Measurements from ENCODE around the gene SCAANT1.
A peak's percentile ranks its signal among the peaks of the same experiment; 100 is the strongest.

SCAANT1 gene

GRCh38 chr3:63922491-63923199 is 10.5 kb upstream of the SCAANT1 start:
- H3K9me3 Mint-ChIP-seq = no peaks in the 10 kb centered on the region
- H3K36me3 Mint-ChIP-seq (ENCODE audit: low read depth) = peaks cover 62% of the 10 kb centered on the region
- no peaks in the 10 kb centered on the region for H3K27me3 Mint-ChIP-seq
- H3K4me3 Mint-ChIP-seq = peak overlapping the region; percentile 42
- H3K27ac Mint-ChIP-seq = peak overlapping the region; percentile 66
- peaks cover 91% of the 10 kb centered on the region for H3K4me1 Mint-ChIP-seq (ENCODE audit: low read depth)
- intact Hi-C loops (cut with micrococcal nuclease) = loop anchor here (1.0 to 5.0 kb wide), 4 partner anchors 10 to 100 kb away; partner anchors contain the start of genes PSMD6 and SCAANT1

GRCh38 chr3:63921741-63922482 is 9.7 kb upstream of the SCAANT1 start:
- H3K27me3 Mint-ChIP-seq = no peaks in the 10 kb centered on the region
- H3K4me1 Mint-ChIP-seq (ENCODE audit: low read depth) = peaks cover 88% of the 10 kb centered on the region
- no peaks in the 10 kb centered on the region for H3K9me3 Mint-ChIP-seq
- H3K27ac Mint-ChIP-seq = peak overlapping the region; percentile 66
- H3K36me3 Mint-ChIP-seq (ENCODE audit: low read depth) = peaks cover 64% of the 10 kb centered on the region
- intact Hi-C loops (cut with micrococcal nuclease) = loop anchor here (1.0 to 5.0 kb wide), 4 partner anchors 10 to 100 kb away; partner anchors contain the start of genes PSMD6 and SCAANT1
- peak overlapping the region; percentile 42 for H3K4me3 Mint-ChIP-seq

DNA sequence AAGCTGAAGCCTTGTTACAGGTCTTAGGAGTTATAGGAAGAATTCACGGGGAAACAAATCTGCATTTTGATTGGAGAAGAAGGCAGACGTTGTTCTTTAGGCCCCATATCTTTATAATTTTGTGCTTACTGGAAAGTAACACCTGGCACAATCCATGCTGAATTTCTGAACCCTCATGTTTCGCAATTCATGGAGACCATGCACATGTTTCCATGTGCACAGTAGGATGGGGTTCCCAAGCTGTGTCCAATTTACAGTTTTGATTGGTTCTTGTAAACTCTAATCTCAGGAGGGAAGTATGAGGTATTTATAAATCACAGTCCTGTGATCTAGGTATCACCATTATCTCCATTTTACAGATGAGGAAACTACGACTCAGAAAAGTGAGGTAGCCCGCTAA is 7.8 kb upstream of the SCAANT1 start:
- H3K36me3 Mint-ChIP-seq (ENCODE audit: low read depth) = peaks cover 65% of the 10 kb centered on the region
- H3K4me3 Mint-ChIP-seq = no peak overlapping the region
- no peaks in the 10 kb centered on the region for H3K9me3 Mint-ChIP-seq
- H3K27me3 Mint-ChIP-seq = no peaks in the 10 kb centered on the region
- H3K27ac Mint-ChIP-seq = peak overlapping the region; percentile 69
- peaks cover 74% of the 10 kb centered on the region for H3K4me1 Mint-ChIP-seq (ENCODE audit: low read depth)
- intact Hi-C loops (cut with micrococcal nuclease) = loop anchor here (5.0 kb wide), 3 partner anchors 42 to 102 kb away; partner anchors contain the start of gene PSMD6

DNA sequence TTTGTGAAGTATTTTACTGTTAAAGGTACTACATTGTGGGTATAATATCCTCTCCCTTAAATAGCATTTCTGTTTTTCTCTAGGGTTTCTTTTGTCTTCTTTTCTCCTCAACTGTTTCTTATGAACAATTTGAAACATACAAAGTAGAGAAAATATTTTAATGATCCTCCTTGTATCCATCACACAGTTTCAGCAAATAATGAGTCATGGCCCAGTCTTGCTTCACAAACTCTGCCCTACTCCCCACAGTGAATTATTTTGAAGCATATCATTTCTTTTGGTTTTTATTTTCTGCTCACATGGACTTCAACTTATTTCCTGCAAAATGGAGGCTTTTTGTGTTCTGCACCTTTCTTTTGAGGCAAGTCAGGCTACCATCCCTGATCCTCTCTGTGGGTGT is 6.1 kb upstream of the SCAANT1 start:
- peaks cover 63% of the 10 kb centered on the region for H3K36me3 Mint-ChIP-seq (ENCODE audit: low read depth)
- intact Hi-C loops (cut with micrococcal nuclease) = no loop called here
- no peaks in the 10 kb centered on the region for H3K27me3 Mint-ChIP-seq
- H3K4me3 Mint-ChIP-seq = no peak overlapping the region
- no peaks in the 10 kb centered on the region for H3K9me3 Mint-ChIP-seq
- no peak overlapping the region for H3K27ac Mint-ChIP-seq
- H3K4me1 Mint-ChIP-seq (ENCODE audit: low read depth) = peaks cover 71% of the 10 kb centered on the region

- H3K4me1 Mint-ChIP-seq (ENCODE audit: low read depth) = peaks cover 67% of the 10 kb centered on the region
- no peaks in the 10 kb centered on the region for H3K9me3 Mint-ChIP-seq
- intact Hi-C loops (cut with micrococcal nuclease) = no loop called here
- H3K27me3 Mint-ChIP-seq = no peaks in the 10 kb centered on the region
- peaks cover 59% of the 10 kb centered on the region for H3K36me3 Mint-ChIP-seq (ENCODE audit: low read depth)
- no peak overlapping the region for H3K27ac Mint-ChIP-seq
- H3K4me3 Mint-ChIP-seq = no peak overlapping the region
Observed at GRCh38 chr3:63914312-63914711, 2.1 kb upstream of the SCAANT1 start.

DNA sequence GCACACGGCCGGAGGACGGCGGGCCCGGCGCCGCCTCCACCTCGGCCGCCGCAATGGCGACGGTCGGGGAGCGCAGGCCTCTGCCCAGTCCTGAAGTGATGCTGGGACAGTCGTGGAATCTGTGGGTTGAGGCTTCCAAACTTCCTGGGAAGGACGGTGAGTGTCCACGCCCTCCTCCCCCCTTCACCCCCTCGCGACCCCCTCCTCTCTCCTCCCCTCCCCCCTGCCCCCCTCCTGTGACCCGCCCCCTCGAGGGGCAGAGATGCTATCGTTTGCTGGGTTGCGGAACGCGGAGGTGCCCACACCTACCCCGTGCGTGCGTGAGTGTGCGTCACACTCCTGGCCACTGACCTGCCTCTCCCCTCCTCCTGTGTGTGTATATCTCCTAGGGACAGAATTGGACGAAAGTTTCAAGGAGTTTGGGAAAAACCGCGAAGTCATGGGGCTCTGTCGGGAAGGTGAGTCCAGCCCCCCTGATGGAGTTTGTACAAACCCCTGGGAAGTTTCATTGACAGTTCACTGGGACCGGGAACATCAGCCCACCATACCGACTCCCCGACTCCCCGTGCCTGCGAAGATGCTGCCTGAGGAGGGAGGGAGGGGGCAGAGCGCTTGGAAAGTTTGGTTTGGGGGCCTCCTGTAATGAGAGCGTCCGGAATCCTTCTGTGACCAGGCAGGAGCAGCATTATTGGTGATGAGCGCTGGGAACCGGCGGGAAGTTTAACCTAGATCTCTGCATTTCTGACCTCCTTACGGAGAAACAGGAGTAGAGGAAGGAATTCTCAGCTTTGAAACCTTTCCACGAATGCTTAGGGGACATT is 795 bp upstream of the SCAANT1 start:
- peak overlapping the region; percentile 81 for H3K27ac Mint-ChIP-seq

DNA sequence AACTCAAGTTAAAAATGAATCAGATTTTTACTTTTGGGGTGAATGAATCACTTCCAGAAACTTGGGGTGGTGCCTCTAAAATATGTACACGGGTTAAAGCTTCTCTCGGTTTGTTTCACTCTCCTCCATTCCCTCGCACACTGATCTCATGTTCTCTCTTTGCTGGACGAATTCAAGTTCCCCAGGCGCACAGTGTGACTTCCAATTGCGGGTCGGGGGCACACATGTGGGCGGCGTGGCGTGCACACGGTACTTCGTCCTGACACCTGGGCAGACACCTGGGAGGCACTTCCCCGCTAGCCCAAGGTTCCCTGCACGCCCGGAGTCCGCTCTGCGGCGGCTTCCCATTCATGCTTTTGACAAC is 692 bp downstream of the SCAANT1 start:
- intact Hi-C loops (cut with micrococcal nuclease) = loop anchor here (2.0 kb wide), 1 partner anchor 15 kb away; no protein-coding TSS in a partner anchor
- H3K27me3 Mint-ChIP-seq = no peaks in the 10 kb centered on the region
- no peaks in the 10 kb centered on the region for H3K9me3 Mint-ChIP-seq
- H3K36me3 Mint-ChIP-seq (ENCODE audit: low read depth) = peaks cover 44% of the 10 kb centered on the region
- H3K4me1 Mint-ChIP-seq (ENCODE audit: low read depth) = peaks cover 53% of the 10 kb centered on the region
- H3K27ac Mint-ChIP-seq = peak overlapping the region; percentile 81
- peak overlapping the region; percentile 91 for H3K4me3 Mint-ChIP-seq

More for the DNA sequence above, 795 bp upstream of the SCAANT1 start:
- peaks cover 47% of the 10 kb centered on the region for H3K36me3 Mint-ChIP-seq (ENCODE audit: low read depth)
- intact Hi-C loops (cut with micrococcal nuclease) = loop anchor here (1.0 kb wide), 2 partner anchors 9 to 49 kb away; no protein-coding TSS in a partner anchor
- H3K9me3 Mint-ChIP-seq = no peaks in the 10 kb centered on the region
- peak overlapping the region; percentile 91 for H3K4me3 Mint-ChIP-seq
- H3K4me1 Mint-ChIP-seq (ENCODE audit: low read depth) = peaks cover 58% of the 10 kb centered on the region
- no peaks in the 10 kb centered on the region for H3K27me3 Mint-ChIP-seq

GRCh38 chr3:63910891-63911290 is 1.3 kb downstream of the SCAANT1 start:
- intact Hi-C loops (cut with micrococcal nuclease) = loop anchor here (2.0 kb wide), 1 partner anchor 16 kb away; no protein-coding TSS in a partner anchor
- H3K9me3 Mint-ChIP-seq = no peaks in the 10 kb centered on the region
- peak overlapping the region; percentile 91 for H3K4me3 Mint-ChIP-seq
- no peaks in the 10 kb centered on the region for H3K27me3 Mint-ChIP-seq
- peaks cover 44% of the 10 kb centered on the region for H3K36me3 Mint-ChIP-seq (ENCODE audit: low read depth)
- peaks cover 52% of the 10 kb centered on the region for H3K4me1 Mint-ChIP-seq (ENCODE audit: low read depth)
- no peak overlapping the region for H3K27ac Mint-ChIP-seq

- H3K4me3 Mint-ChIP-seq = no peak overlapping the region
- no peak overlapping the region for H3K27ac Mint-ChIP-seq
Observed at GRCh38 chr3:63910001-63910400, 2.2 kb downstream of the SCAANT1 start.

GRCh38 chr3:63909431-63909830 is 2.8 kb downstream of the SCAANT1 start:
- Mint-ChIP-seq H3K27me3 (no peaks in the 10 kb centered on the region), H3K9me3 (no peaks in the 10 kb centered on the region), H3K36me3 (ENCODE audit: low read depth) (peaks cover 44% of the 10 kb centered on the region), H3K4me3 (no peak overlapping the region), H3K27ac (no peak overlapping the region), H3K4me1 (ENCODE audit: low read depth) (peaks cover 48% of the 10 kb centered on the region)
- intact Hi-C loops (cut with micrococcal nuclease) = no loop called here

More at GRCh38 chr3:63910001-63910400, 2.2 kb downstream of the SCAANT1 start:
- Mint-ChIP-seq H3K36me3 (ENCODE audit: low read depth) (peaks cover 45% of the 10 kb centered on the region), H3K27me3 (no peaks in the 10 kb centered on the region), H3K4me1 (ENCODE audit: low read depth) (peaks cover 52% of the 10 kb centered on the region), H3K9me3 (no peaks in the 10 kb centered on the region)
- intact Hi-C loops (cut with micrococcal nuclease) = loop anchor here (2.0 kb wide), 1 partner anchor 17 kb away; no protein-coding TSS in a partner anchor

- no peak overlapping the region for H3K27ac Mint-ChIP-seq
- no peaks in the 10 kb centered on the region for H3K9me3 Mint-ChIP-seq
- no peaks in the 10 kb centered on the region for H3K27me3 Mint-ChIP-seq
- no peak overlapping the region for H3K4me3 Mint-ChIP-seq
- H3K4me1 Mint-ChIP-seq (ENCODE audit: low read depth) = peaks cover 41% of the 10 kb centered on the region
- peaks cover 45% of the 10 kb centered on the region for H3K36me3 Mint-ChIP-seq (ENCODE audit: low read depth)
- intact Hi-C loops (cut with micrococcal nuclease) = no loop called here
Observed at GRCh38 chr3:63908776-63909175, 3.4 kb downstream of the SCAANT1 start.

- no peaks in the 10 kb centered on the region for H3K27me3 Mint-ChIP-seq
- no peaks in the 10 kb centered on the region for H3K9me3 Mint-ChIP-seq
- no peak overlapping the region for H3K27ac Mint-ChIP-seq
- peaks cover 45% of the 10 kb centered on the region for H3K36me3 Mint-ChIP-seq (ENCODE audit: low read depth)
- H3K4me3 Mint-ChIP-seq = no peak overlapping the region
- intact Hi-C loops (cut with micrococcal nuclease) = no loop called here
- H3K4me1 Mint-ChIP-seq (ENCODE audit: low read depth) = peaks cover 36% of the 10 kb centered on the region
Observed at GRCh38 chr3:63908081-63908736, 4.0 kb downstream of the SCAANT1 start.
